ENCODE measurements around the gene E2F4. TPM values are rescaled to one million over a fixed set of nuclear protein-coding genes. Genes with fewer than 3 reads are reported as not detected.

E2F4 gene
- total RNA-seq, 1 experiment from 2014 or later: 74.5 TPM

- H3K9me3 ChIP-seq (ENCODE audit: control insufficient read depth, insufficient read depth, low read depth, low read length): no peaks in the 10 kb centered on the region
- H3K4me1 ChIP-seq (ENCODE audit: control insufficient read depth, insufficient read depth, low read length): peaks cover 8% of the 10 kb centered on the region; the same call in 1 of the 2 replicates
- DNase-seq (ENCODE audit: low read depth, low spot score): no peak
- no peak overlapping the region for H3K27ac ChIP-seq (ENCODE audit: low read length)
- TF ChIP-seq TCF7L2 (IDR thresholded peaks at IDR 0.05; ENCODE audit: low read depth, low read length) (no peak), SIN3A (IDR thresholded peaks at IDR 0.05; ENCODE audit: borderline replicate concordance, insufficient read depth, low read depth, low read length) (no peak), CTCF (IDR thresholded peaks at IDR 0.05) (no peak), POLR2AphosphoS5 (IDR thresholded peaks at IDR 0.05; ENCODE audit: low read depth, low read length) (no peak), REST (IDR thresholded peaks at IDR 0.05; ENCODE audit: insufficient read depth in 1 of 2, low read depth in 2 of 2, low read length in 1 of 2) (no peak)
- POLR2A ChIA-PET: no interaction called here
- no peaks in the 10 kb centered on the region for H3K27me3 ChIP-seq (ENCODE audit: control insufficient read depth, insufficient read depth, low read length)
- intact Hi-C loops (cut with micrococcal nuclease; ENCODE audit: unreplicated experiment): loop anchor here (10.0 kb wide), 1 partner anchor 225 kb away; no protein-coding TSS in a partner anchor
- BruUV-seq (replicated peaks): no TSS peak
- no peak overlapping the region for H3K4me3 ChIP-seq (ENCODE audit: low read depth in 2 of 2, low read length in 2 of 2)
- CTCF ChIA-PET: no interaction called here
- peaks cover 4% of the 10 kb centered on the region; the same call in 1 of the 2 replicates for H3K36me3 ChIP-seq (ENCODE audit: control insufficient read depth, insufficient read depth, low read length)
- ATAC-seq: no peak
- in situ Hi-C loops (cut with HindIII; ENCODE audit: low pct_unique_long_range_greater_than_20kb, low sequenced_read_pairs): no loop called here
Observed at GRCh38 chr16:67180166-67180565, 11.8 kb upstream of the E2F4 start.

- Histone ChIP-seq H3K36me3 (ENCODE audit: control insufficient read depth, insufficient read depth, low read length) (peaks cover 4% of the 10 kb centered on the region; the same call in 1 of the 2 replicates), H3K4me1 (ENCODE audit: control insufficient read depth, insufficient read depth, low read length) (peaks cover 8% of the 10 kb centered on the region), H3K27me3 (ENCODE audit: control insufficient read depth, insufficient read depth, low read length) (no peaks in the 10 kb centered on the region), H3K9me3 (ENCODE audit: control insufficient read depth, insufficient read depth, low read depth, low read length) (no peaks in the 10 kb centered on the region), H3K4me3 (ENCODE audit: low read depth in 2 of 2, low read length in 2 of 2) (no peak overlapping the region), H3K27ac (ENCODE audit: low read length) (no peak overlapping the region)
- intact Hi-C loops (cut with micrococcal nuclease; ENCODE audit: unreplicated experiment): loop anchor here (10.0 kb wide), 1 partner anchor 227 kb away; no protein-coding TSS in a partner anchor
- CTCF ChIA-PET: no interaction called here
- POLR2A ChIA-PET: interaction anchor here (1.1 kb wide), 1 partner anchor 21 kb away, joined by 3 read pairs; no protein-coding TSS in a partner anchor
- no TSS peak for BruUV-seq (replicated peaks)
- DNase-seq (ENCODE audit: low read depth, low spot score) (no peak), ATAC-seq (no peak)
- TF ChIP-seq POLR2AphosphoS5 (IDR thresholded peaks at IDR 0.05; ENCODE audit: low read depth, low read length) (no peak), TCF7L2 (IDR thresholded peaks at IDR 0.05; ENCODE audit: low read depth, low read length) (no peak), REST (IDR thresholded peaks at IDR 0.05; ENCODE audit: insufficient read depth in 1 of 2, low read depth in 2 of 2, low read length in 1 of 2) (no peak), SIN3A (IDR thresholded peaks at IDR 0.05; ENCODE audit: borderline replicate concordance, insufficient read depth, low read depth, low read length) (no peak), CTCF (IDR thresholded peaks at IDR 0.05) (no peak)
- in situ Hi-C loops (cut with HindIII; ENCODE audit: low pct_unique_long_range_greater_than_20kb, low sequenced_read_pairs): no loop called here
Observed at GRCh38 chr16:67181346-67181745, 10.6 kb upstream of the E2F4 start.

Measured in Panc1 (cell line).